GM18498 (cell line): ENCODE results near the gene LDAF1.
"Not testable (repeated sequence)": the region's sequence is repeated elsewhere in the genome, so short reads cannot be mapped to it uniquely, and the experiment has no call there.

Experiments
- ATAC-seq: cut with Tn5 transposase; IDR thresholded peaks from one replicate; pipeline ENCODE4 v1.9.1; 2021; ENCODE audit warnings: mild to moderate bottlenecking, moderate library complexity; ENCODE audit not compliant: unreplicated experiment

Gene LDAF1

DNA sequence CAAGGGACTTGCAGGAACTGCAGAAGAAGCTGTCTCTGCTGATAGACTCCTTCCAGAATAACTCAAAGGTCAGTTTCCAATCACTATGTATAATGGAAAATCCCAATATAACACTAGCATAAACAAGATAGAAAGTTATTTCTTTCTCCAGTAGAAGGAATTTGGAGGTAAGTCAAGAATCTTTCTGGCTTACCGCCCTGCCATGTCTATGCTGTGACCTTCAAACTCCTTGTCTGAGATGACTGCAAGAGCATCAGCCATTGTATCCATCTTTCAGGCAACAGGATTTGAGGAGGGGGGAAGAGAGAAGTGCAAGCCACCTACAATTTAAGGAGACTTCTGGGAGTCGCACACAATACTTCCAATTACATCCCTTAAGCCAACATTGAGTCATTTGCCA is 2.7 kb downstream of the LDAF1 start:
- ATAC-seq = no peak

- no peak for ATAC-seq
These were observed 4.2 kb downstream of the LDAF1 start for GRCh38 chr16:21162661-21163151.

GRCh38 chr16:21163576-21163975 is 5.1 kb downstream of the LDAF1 start:
- ATAC-seq = no peak

- no peak for ATAC-seq
These were observed 6.2 kb downstream of the LDAF1 start for GRCh38 chr16:21164521-21165168.

DNA sequence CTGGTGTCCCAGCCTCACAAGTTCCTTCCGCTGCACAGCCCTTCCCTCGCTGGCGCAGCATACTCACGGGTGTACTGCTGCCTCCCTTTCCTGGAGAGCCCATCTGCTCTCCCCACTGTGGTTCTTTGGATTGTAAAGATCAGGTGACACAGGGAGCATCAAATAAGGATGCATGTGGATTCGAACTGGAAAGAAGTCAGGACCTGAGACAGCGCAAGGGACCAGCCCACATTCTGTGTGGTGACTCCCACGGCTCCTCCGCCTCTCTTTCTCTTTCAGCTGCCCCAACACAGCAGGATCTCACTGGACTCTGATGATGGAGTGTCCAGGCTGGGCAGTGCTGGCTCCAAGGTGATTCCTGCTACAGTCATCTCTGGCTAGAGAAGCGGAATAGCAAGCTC is 8.1 kb downstream of the LDAF1 start:
- no peak for ATAC-seq

DNA sequence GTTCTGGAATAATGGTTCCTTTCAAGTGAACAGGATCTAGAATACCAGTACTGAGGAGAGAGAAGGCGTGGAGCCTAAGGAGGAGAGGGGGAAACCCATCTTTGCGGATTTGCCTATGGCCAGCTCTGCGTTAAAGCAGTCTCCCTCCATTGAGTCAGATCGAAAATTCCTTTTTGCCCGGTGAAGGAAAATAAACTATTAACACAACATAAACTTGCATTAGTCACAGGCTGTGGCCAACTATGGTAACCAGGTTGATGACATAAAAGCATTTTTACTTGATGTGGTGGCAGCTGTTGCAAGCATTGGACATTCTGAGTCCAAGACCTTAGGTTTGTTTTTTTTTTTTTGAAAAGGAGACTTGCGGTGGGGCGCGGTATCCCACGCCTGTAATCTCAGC is 8.9 kb downstream of the LDAF1 start:
- ATAC-seq = no peak

DNA sequence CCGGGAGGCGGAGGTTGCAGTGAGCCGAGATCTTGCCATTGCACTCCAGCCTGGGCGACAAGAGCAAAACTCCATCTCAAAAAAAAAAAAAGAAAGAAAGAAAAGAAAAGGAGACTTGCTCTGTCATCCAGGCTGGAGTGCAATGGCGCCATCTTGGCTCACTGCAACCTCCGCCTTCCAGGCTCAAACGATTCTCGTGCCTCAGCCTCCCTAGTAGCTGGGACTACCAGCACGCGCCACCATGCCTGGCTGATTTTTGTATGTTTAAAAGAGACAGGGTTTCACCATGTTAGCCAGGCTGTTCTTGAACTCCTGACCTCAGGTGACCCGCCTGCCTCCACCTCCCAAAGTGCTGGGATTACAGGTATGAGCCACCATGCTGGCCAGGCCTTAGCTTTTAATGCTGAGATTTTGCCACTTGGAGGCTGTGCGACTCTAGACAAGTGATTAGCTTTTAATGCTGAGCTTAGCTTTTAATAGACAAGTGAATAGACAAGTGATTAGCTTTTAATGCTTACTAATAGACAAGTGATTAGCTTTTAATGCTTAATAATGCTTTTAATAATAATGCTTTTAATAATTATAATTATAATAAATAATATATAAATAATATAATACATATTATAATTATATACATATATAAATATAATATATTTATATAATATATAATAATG is 9.6 kb downstream of the LDAF1 start:
- ATAC-seq = no peak

DNA sequence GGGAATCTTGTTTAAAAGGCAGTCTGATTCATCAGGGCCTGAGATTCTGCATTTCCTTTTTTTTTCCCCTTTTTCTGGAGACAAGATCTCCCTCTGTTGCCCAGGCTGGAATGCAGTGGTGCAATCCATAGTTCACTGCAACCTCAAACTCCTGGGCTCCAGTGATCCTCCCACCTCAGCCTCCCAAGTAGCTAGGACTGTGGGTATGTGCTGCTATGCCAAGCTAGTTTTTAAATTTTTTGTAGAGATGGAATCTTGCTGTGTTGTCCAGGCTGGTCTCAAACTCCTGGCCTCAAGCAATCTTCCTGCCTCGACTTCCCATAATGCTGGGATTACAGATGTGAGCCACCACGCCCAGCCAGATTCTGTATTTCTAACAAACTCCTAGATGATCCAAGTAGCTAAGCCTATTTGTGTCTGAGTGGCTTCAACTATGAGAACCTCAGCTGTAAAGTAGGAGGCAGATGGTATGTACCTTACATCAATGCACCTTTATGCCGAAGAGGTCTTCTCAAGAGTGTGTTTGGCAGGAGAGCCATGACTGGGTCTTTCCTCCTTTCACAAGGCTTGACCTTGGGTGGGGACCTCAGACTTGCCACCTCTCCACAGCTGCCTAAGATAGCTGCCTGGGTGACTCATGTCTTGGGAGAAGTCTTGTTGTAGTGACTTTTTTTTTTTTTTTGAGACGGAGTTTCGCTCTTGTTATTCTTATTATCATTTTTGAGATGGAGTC is 10.9 kb downstream of the LDAF1 start:
- no peak for ATAC-seq

GRCh38 chr16:21170116-21170515 is 11.6 kb downstream of the LDAF1 start:
- ATAC-seq = not testable (repeated sequence)

GRCh38 chr16:21172650-21173049 is 14.2 kb downstream of the LDAF1 start:
- no peak for ATAC-seq

GRCh38 chr16:21175397-21175796 is 16.9 kb downstream of the LDAF1 start:
- ATAC-seq = no peak

DNA sequence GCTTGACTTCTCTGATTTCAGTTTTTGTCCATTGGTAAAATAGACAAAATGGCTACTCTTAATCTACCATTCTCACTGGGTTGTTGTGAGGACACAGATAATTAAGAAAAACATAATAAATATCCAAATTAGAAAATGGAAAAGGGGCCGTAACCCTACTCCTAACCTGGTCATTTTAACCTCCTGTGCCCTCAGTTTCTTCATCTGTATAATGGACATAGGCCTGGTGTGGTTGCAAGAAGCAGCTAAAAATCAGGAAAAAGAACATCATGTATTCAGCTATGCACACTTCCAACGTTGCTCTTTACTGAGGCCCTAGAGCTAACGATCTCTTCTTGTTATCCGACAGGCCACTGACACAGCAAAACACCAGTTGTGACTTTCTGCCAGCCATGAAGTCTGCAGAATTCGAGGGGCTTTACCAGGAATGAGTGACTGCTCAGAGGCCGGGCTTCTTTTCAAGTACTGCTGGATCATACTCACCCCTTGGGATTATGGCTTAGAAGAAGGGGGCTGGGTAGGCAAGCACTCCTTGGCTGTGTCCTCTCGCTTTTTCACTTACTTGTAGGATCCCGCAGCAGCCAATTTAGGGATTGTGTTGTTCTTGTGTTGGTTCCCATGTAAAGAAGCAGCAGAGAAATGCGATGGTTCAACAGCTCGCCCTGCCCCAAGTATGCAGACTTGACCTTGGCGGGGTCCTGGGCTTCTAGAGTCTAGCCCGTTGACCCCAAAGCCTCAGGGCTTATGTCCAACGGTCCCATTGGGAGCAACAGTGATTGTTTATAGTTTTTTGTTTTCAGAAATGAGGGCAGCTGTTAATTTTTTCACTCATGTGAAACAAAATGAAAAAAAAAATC is 20.9 kb downstream of the LDAF1 start:
- no peak for ATAC-seq

DNA sequence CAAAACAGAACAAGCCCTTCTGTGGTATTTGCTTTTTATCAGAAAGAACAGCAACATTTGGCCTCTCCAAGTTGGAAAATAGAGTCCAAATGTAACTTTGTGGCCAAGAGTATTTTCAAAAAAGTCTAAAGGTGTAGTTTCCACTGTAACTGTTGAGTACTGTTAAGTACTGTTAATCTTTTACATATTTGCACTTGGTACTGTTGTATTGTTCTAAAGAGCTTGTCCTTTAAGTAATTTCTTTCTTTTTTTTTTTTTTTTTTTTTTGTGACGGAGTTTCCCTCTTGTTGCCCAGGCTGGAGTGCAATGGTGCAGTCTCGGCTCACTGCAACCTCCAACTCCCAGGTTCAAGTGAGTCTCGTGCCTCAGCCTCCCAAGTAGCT is 21.5 kb downstream of the LDAF1 start:
- ATAC-seq = no peak

DNA sequence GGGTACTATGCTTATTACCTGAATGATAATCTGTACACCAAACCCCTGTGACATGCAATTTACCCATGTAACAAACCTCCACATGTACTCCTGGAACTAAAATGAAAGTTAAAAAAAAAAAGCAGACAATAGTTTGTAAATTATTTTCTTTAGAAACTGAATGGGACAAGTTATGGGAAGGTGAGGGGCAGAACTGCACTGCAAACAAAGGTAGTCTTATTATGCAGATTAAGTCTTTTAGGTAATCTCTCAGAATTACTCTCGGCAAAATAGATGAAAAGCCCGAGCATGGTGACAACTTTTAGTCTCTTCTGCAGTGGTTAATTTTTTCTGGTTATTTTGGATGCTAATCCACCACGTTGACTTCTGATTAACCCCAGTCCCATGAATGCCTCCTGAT is 25.5 kb downstream of the LDAF1 start:
- ATAC-seq = no peak

DNA sequence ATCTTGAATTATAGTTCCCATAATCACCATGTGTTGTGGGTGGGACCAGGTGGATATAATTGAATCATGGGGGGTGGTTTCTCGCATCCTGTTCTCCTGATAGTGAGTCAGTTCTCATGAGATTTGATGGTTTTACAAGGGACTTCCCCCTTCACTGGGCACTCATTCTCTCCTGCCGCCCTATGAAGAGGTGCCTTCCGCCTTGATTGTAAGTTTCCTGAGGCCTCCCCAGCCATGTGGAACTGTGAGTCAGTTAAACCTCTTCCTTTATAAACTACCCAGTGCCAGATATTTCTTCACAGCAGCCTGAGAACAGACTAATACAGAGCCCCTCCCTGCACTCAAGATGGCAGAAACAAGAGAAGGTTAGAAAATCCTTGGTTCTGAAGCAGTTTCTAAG is 26.4 kb downstream of the LDAF1 start:
- no peak for ATAC-seq

GRCh38 chr16:21185659-21186325 is 27.3 kb downstream of the LDAF1 start:
- no peak for ATAC-seq

DNA sequence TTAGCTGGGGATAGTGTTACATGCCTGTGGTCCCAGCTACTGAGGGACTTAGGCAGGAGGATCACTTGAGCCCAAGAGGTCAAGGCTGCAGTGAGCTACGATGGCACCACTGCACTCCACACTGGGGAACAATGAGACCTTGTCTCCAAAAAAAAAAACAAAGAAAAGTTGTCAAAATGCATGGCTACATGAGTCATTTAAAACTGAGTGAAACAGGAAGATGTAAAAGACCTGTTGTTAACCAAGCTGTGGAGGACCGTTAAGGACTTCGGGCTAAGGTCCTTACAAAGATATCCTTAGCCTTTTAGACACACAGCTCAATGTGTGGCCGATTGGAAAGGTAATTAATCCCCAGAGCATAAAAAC is 27.8 kb downstream of the LDAF1 start:
- ATAC-seq = no peak

DNA sequence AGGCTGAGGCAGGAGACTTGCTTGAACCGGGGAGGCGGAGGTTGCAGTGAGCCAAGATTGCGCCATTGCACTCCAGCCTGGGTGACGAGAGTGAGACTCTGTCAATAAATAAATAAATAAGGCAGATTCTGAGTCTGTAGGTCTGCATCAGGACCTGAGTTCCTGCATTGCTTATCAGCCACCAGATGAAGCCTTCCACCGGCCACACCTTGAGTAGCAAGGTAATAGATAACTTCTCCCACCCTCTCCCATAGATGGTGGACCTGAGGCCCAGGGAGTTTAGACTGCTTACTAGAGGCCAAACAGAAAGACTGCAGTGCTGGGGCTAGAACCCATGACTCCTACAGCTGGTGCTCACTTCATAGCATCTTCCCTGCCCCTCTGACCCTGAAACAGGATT is 30.8 kb downstream of the LDAF1 start:
- no peak for ATAC-seq

DNA sequence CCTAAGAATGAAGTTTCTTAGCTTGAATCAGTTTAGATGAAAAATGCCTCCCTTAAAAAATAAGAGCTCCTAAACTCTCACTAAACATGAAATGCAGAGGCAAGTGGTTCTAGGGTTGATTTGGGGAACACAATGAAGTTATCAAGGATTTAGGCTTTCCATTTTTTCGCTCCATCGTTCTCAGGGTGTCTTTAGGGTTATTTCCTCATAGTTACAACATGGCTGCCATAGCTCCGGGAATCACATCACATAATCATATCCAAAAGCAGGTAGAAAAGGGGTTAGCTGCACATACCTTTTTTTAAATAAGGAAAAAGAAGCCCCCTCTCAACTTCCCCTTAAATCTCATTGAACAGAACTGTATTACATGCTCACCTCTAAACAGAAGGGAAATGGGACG is 31.5 kb downstream of the LDAF1 start:
- ATAC-seq = no peak

- no peak for ATAC-seq
These were observed 32.1 kb downstream of the LDAF1 start for GRCh38 chr16:21190599-21190998.

- ATAC-seq = no peak
These were observed 34.5 kb downstream of the LDAF1 start for GRCh38 chr16:21192991-21193390.
